A673 (cell line): Measurements from ENCODE around the gene FRMD5. TPM values are rescaled to one million over a fixed set of nuclear protein-coding genes. Genes with fewer than 3 reads are reported as not detected.
A peak's percentile ranks its signal among the peaks of the same experiment; 100 is the strongest.

Experiments used
- BruUV-seq: library from RNA; stranded (reverse); fragments of 400-500 nt; replicated peaks from 2 replicates; lab custom pipeline; 2021; lab: Mats Ljungman, UMichigan
- CTCF ChIA-PET: fragments of 300-600 bp; sonication (Branson Sonifier 250); formaldehyde crosslinking; loops from one replicate; lab custom pipeline; 2022; ENCODE audit warnings: antibody characterized with exemption; lab: Charles Lee
- POLR2A ChIA-PET: fragments of 300-600 bp; sonication (Branson Sonifier 250); formaldehyde crosslinking; loops from one replicate; lab custom pipeline; 2022; ENCODE audit warnings: antibody characterized with exemption; ENCODE audit not compliant: low non-redundant PET; lab: Charles Lee
- DNase-seq: peaks from one replicate; pipeline ENCODE4 v3.0.0-alpha.2; 2015; ENCODE audit warnings: low spot score
- H3K27ac ChIP-seq: fragments of 200-600 bp; sonication (generic); 2 replicates; pipeline ENCODE4 v1.5.1; 2016; ENCODE audit warnings: mixed run types, low read depth, mild to moderate bottlenecking, mixed read lengths, antibody characterized with exemption, low read length; ENCODE audit not compliant: poor library complexity, severe bottlenecking
- H3K27me3 ChIP-seq: fragments of 200-600 bp; sonication (generic); replicated peaks from 2 replicates; pipeline ENCODE4 v1.6.1; 2017; ENCODE audit warnings: mixed run types, low read depth, mild to moderate bottlenecking, mixed read lengths, antibody characterized with exemption, low read length; ENCODE audit not compliant: insufficient read depth, poor library complexity
- H3K36me3 ChIP-seq: fragments of 200-600 bp; sonication (generic); 2 replicates; pipeline ENCODE4 v1.6.1; 2016; ENCODE audit warnings: mixed run types, mild to moderate bottlenecking, mixed read lengths, antibody characterized with exemption, low read length; ENCODE audit not compliant: insufficient read depth, poor library complexity, severe bottlenecking
- H3K4me1 ChIP-seq: fragments of 200-600 bp; sonication (generic); 2 replicates; pipeline ENCODE4 v1.6.1; 2017; ENCODE audit warnings: mixed run types, mild to moderate bottlenecking, mixed read lengths, antibody characterized with exemption, low read length; ENCODE audit not compliant: insufficient read depth, poor library complexity, severe bottlenecking
- H3K4me3 ChIP-seq: fragments of 200-600 bp; sonication (generic); 2 replicates; pipeline ENCODE4 v1.5.1; 2016; ENCODE audit warnings: low read depth, mixed run types, mild to moderate bottlenecking, mixed read lengths, low read length; ENCODE audit not compliant: poor library complexity, severe bottlenecking
- H3K9me3 ChIP-seq: fragments of 200-600 bp; sonication (generic); 2 replicates; pipeline ENCODE4 v1.6.1; 2016; ENCODE audit warnings: mixed run types, low read depth, mild to moderate bottlenecking, mixed read lengths, antibody characterized with exemption, low read length; ENCODE audit not compliant: poor library complexity, severe bottlenecking
- EZH2 ChIP-seq: fragments of 200-600 bp; sonication (generic); IDR thresholded peaks from 2 replicates; pipeline ENCODE4 v1.6.1; 2017; ENCODE audit warnings: borderline replicate concordance, low read depth, mild to moderate bottlenecking, mixed read lengths, antibody characterized with exemption, low read length; ENCODE audit not compliant: poor library complexity, severe bottlenecking
- intact Hi-C: fragments of 100-400 bp; cut with micrococcal nuclease; formaldehyde crosslinking; loops from one replicate; pipeline ENCODE4 v1.10.0; 2022; ENCODE audit not compliant: unreplicated experiment
- total RNA-seq: library from RNA; stranded (reverse); gene quantifications from 2 replicates; pipeline ENCODE4 v1.2.3, GENCODE V29; 2021
- TF ChIP-seq, protein P1 (sequence below): fragments of 300-800, 200-600 bp; sonication (generic); conservative IDR thresholded peaks from 2 replicates; pipeline ENCODE4 v1.5.1; 2017; ENCODE audit warnings: low read depth, mild to moderate bottlenecking, antibody characterized with exemption, low read length, moderate library complexity, mixed read lengths

Gene FRMD5
- total RNA-seq, 1 experiment from 2014 or later, result 2.6 TPM

DNA sequence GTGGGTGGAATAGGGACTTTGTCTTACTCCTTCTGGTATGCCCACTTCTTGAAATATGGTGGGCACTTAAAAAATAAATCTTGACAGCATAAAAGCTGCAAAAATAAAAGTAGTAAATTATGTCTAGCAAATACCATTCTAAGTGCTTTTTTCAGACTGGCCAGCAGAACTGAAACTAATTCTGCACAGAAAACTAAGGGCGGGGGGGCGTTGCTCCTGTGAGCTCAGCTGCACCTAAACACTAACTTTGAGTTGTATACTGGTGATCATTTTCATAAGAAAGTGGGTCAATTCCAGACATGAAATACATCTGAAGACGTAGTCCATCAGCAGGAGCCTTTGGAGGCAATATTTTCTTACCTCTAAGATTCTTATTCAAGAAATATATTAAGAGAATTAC, 253.5 kb downstream of the FRMD5 start:
- POLR2A ChIA-PET, result interaction anchor here (0.6 kb wide), 1 partner anchor 73 kb away, joined by 9 read pairs; no protein-coding TSS in a partner anchor
- intact Hi-C loops, result no loop called here
- TF ChIP-seq, protein P1, sequence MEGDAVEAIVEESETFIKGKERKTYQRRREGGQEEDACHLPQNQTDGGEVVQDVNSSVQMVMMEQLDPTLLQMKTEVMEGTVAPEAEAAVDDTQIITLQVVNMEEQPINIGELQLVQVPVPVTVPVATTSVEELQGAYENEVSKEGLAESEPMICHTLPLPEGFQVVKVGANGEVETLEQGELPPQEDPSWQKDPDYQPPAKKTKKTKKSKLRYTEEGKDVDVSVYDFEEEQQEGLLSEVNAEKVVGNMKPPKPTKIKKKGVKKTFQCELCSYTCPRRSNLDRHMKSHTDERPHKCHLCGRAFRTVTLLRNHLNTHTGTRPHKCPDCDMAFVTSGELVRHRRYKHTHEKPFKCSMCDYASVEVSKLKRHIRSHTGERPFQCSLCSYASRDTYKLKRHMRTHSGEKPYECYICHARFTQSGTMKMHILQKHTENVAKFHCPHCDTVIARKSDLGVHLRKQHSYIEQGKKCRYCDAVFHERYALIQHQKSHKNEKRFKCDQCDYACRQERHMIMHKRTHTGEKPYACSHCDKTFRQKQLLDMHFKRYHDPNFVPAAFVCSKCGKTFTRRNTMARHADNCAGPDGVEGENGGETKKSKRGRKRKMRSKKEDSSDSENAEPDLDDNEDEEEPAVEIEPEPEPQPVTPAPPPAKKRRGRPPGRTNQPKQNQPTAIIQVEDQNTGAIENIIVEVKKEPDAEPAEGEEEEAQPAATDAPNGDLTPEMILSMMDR, result no peak
- TF ChIP-seq EZH2, result no peak

DNA sequence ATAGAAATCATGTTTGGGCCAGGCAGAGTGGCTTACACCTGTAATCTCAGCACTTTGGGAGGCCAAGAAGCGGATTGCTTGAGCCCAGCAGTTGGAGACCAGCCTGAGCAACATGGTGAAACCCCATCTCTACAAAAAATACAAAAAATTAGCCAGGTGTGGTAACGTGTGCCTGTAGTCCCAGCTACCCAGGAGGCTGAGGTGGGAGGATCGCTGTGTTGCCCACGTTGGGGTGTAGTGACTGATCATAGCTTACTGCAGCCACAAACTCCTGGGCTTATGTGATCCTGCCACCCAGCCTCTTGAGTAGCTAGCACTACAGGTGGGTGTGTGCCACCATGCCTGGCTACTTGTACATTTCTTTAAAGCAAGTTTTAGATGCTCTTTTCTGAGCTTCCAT, 254.0 kb downstream of the FRMD5 start:
- Histone ChIP-seq H3K27me3 (no peaks in the 10 kb centered on the region), H3K4me3 (no peak overlapping the region), H3K9me3 (no peaks in the 10 kb centered on the region), H3K4me1 (no peaks in the 10 kb centered on the region), H3K36me3 (no peaks in the 10 kb centered on the region), H3K27ac (no peak overlapping the region)
- intact Hi-C loops, result no loop called here
- ChIA-PET CTCF (no interaction called here), POLR2A (no interaction called here)
- no peak for TF ChIP-seq EZH2
- TF ChIP-seq, protein P1, result no peak
- BruUV-seq, result no TSS peak
- DNase-seq, result no peak

More for the DNA sequence above, 253.5 kb downstream of the FRMD5 start:
- H3K36me3 ChIP-seq, result no peaks in the 10 kb centered on the region
- no peak for DNase-seq
- no TSS peak for BruUV-seq
- H3K27ac ChIP-seq, result no peak overlapping the region
- H3K9me3 ChIP-seq, result no peaks in the 10 kb centered on the region
- CTCF ChIA-PET, result no interaction called here
- H3K4me3 ChIP-seq, result no peak overlapping the region
- H3K27me3 ChIP-seq, result no peaks in the 10 kb centered on the region
- no peaks in the 10 kb centered on the region for H3K4me1 ChIP-seq

DNA sequence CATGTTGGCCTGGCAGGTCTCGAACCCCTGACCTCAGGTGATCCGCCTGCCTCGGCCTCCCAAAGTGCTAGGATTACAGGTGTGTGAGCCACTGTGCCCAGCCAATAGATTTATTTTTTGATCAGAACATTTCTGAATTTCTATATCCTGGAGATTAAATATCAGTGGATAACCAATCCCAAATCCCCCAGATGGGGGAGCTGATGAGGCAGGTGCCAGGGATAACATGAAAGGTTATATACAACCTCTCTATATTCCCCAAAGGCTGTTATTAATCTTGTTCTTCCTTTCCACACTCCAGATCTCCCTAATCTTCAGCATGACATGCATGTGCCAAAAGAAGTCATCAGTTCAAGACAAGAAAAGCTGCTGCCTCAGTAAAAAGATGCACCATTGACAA, 256.0 kb downstream of the FRMD5 start:
- no peaks in the 10 kb centered on the region for H3K27me3 ChIP-seq
- no peaks in the 10 kb centered on the region for H3K9me3 ChIP-seq
- no peaks in the 10 kb centered on the region for H3K36me3 ChIP-seq
- H3K27ac ChIP-seq, result no peak overlapping the region
- ChIA-PET POLR2A (no interaction called here), CTCF (interaction anchor here (0.7 to 1.2 kb wide), 2 partner anchors 13 to 256 kb away, joined by 3 read pairs; partner anchors contain the start of gene FRMD5)
- no peak for TF ChIP-seq EZH2
- TF ChIP-seq, protein P1, result peak; percentile 62
- no peaks in the 10 kb centered on the region for H3K4me1 ChIP-seq
- intact Hi-C loops, result no loop called here
- no peak overlapping the region for H3K4me3 ChIP-seq
- peak; percentile 45 for DNase-seq
- BruUV-seq, result no TSS peak
